HepG2 (cell line): ENCODE data around the gene LAMTOR2. TPM values are rescaled to one million over a fixed set of nuclear protein-coding genes. Genes with fewer than 3 reads are reported as not detected.
A peak's percentile ranks its signal among the peaks of the same experiment; 100 is the strongest.

ENCODE experiments used
- CHD4 ChIP-seq: fragments of 200-600 bp; sonication (generic); IDR thresholded peaks from 2 replicates; pipeline ENCODE4 v1.7.0; 2017; ENCODE audit warnings: mild to moderate bottlenecking, low read length, borderline replicate concordance
- ESRRA ChIP-seq: sonication (generic); formaldehyde crosslinking; IDR thresholded peaks from 2 replicates; pipeline ENCODE4 v1.5.1; 2020; ENCODE audit warnings: mild to moderate bottlenecking, low read depth, missing genetic modification reagents
- FOXA3 ChIP-seq: IDR thresholded peaks from 2 replicates; pipeline ENCODE4 v1.6.1; 2016; ENCODE audit warnings: missing genetic modification reagents, missing compliant biosample characterization
- IRF2 ChIP-seq: IDR thresholded peaks from 2 replicates; pipeline ENCODE4 v1.6.1; 2018; ENCODE audit warnings: missing genetic modification reagents, missing compliant biosample characterization
- MED8 ChIP-seq: sonication (generic); formaldehyde crosslinking; IDR thresholded peaks from 2 replicates; pipeline ENCODE4 v1.8.1; 2023; ENCODE audit warnings: mild to moderate bottlenecking, missing genetic modification reagents; ENCODE audit not compliant: insufficient replicate concordance
- MEIS2 ChIP-seq: sonication (generic); formaldehyde crosslinking; IDR thresholded peaks from 2 replicates; pipeline ENCODE4 v1.9.0; 2021; ENCODE audit warnings: mild to moderate bottlenecking, missing genetic modification reagents
- NFYC ChIP-seq: IDR thresholded peaks from 2 replicates; pipeline ENCODE4 v1.6.1; 2016; ENCODE audit warnings: missing genetic modification reagents, missing compliant biosample characterization
- SMYD3 ChIP-seq: sonication (generic); formaldehyde crosslinking; IDR thresholded peaks from 2 replicates; pipeline ENCODE4 v1.8.1; 2023; ENCODE audit warnings: mild to moderate bottlenecking, missing genetic modification reagents
- SRSF1 ChIP-seq: fragments of 200-400 bp; formaldehyde crosslinking; optimal IDR thresholded peaks from 2 replicates; pipeline ENCODE3; 2017; ENCODE audit warnings: mild to moderate bottlenecking, low read depth, low read length, moderate library complexity
- TEAD3 ChIP-seq: optimal IDR thresholded peaks from 2 replicates; pipeline ENCODE3; 2016; ENCODE audit warnings: borderline replicate concordance
- THAP11 ChIP-seq: IDR thresholded peaks from 2 replicates; pipeline ENCODE4 v1.6.1; 2016; ENCODE audit warnings: missing biosample characterization, missing genetic modification reagents
- U2AF2 ChIP-seq: fragments of 200-400 bp; formaldehyde crosslinking; IDR thresholded peaks from 2 replicates; pipeline ENCODE4 v1.6.1; 2017; ENCODE audit warnings: low read depth, mild to moderate bottlenecking, low read length
- XBP1 ChIP-seq: sonication (generic); formaldehyde crosslinking; IDR thresholded peaks from 2 replicates; pipeline ENCODE4 v1.5.0; 2020; ENCODE audit warnings: missing genetic modification reagents
- ZEB1 ChIP-seq: IDR thresholded peaks from 2 replicates; pipeline ENCODE4 v1.6.1; 2012; ENCODE audit warnings: mild to moderate bottlenecking, low read depth, inconsistent platforms; ENCODE audit not compliant: insufficient replicate concordance
- ZNF136 ChIP-seq: sonication (generic); formaldehyde crosslinking; IDR thresholded peaks from 2 replicates; pipeline ENCODE4 v1.8.1; 2022; ENCODE audit warnings: low read depth, mild to moderate bottlenecking, moderate library complexity, missing genetic modification reagents
- ZNF260 ChIP-seq: sonication (generic); formaldehyde crosslinking; IDR thresholded peaks from 2 replicates; pipeline ENCODE4 v1.4.0; 2020; ENCODE audit warnings: missing genetic modification reagents, low read depth, mild to moderate bottlenecking, borderline replicate concordance
- ZNF354B ChIP-seq: sonication (generic); formaldehyde crosslinking; IDR thresholded peaks from 2 replicates; pipeline ENCODE4 v1.8.0; 2022; ENCODE audit warnings: mild to moderate bottlenecking, missing genetic modification reagents
- ZNF501 ChIP-seq: sonication (generic); formaldehyde crosslinking; IDR thresholded peaks from 2 replicates; pipeline ENCODE4 v1.5.1; 2020; ENCODE audit warnings: mild to moderate bottlenecking, moderate library complexity, missing genetic modification reagents
- ZSCAN9 ChIP-seq: IDR thresholded peaks from 2 replicates; pipeline ENCODE4 v1.6.1; 2016; ENCODE audit warnings: borderline replicate concordance
- polyA plus RNA-seq, 8 experiments: library from polyadenylated mRNA; depleted of rRNA in 3 of 8; stranded (reverse) in 7 of 8; unstranded in 1 of 8; fragments of >200 nt; fragmentation: Illumina TruSeq in 4 of 8; extraction: Trizol in 4 of 8; gene quantifications; 2 replicates each; pipeline versions ENCODE4 v1.2.1 to v1.2.3, GENCODE V29; 2011 to 2016; ENCODE audit warnings: low read depth in 4 of 8, missing spikeins in 1 of 8, mixed read lengths in 1 of 8; ENCODE audit not compliant: insufficient read depth in 1 of 8
- total RNA-seq, 5 experiments: library from RNA; depleted of rRNA; stranded (reverse); fragments of >200 nt; fragmentation: Illumina TruSeq; extraction: Trizol; gene quantifications; 2 replicates each; pipeline ENCODE4 v1.2.3, GENCODE V29; 2016; ENCODE audit warnings: low read depth in 1 of 5
- TF ChIP-seq, protein P1 (sequence below): sonication (generic); formaldehyde crosslinking; IDR thresholded peaks from 2 replicates; pipeline ENCODE4 v1.9.0; 2022; ENCODE audit warnings: missing genetic modification reagents, mild to moderate bottlenecking, borderline replicate concordance
- TF ChIP-seq, protein P2 (sequence below), 2 experiments: sonication (generic) in 1 of 2; formaldehyde crosslinking in 1 of 2; IDR thresholded peaks; 2 replicates each; pipeline versions ENCODE4 v1.4.0 to v1.6.1; 2018 to 2020; ENCODE audit warnings: missing genetic modification reagents in 2 of 2, borderline replicate concordance in 1 of 2, low read depth in 1 of 2, mild to moderate bottlenecking in 1 of 2, missing biosample characterization in 1 of 2
- TF ChIP-seq, protein P3 (sequence below): sonication (generic); formaldehyde crosslinking; conservative IDR thresholded peaks from 2 replicates; pipeline ENCODE4 v1.8.0; 2022; ENCODE audit warnings: missing genetic modification reagents
- TF ChIP-seq, protein P4 (sequence below): sonication (generic); formaldehyde crosslinking; IDR thresholded peaks from 2 replicates; pipeline ENCODE4 v1.4.0; 2020; ENCODE audit warnings: missing genetic modification reagents, low read depth, mild to moderate bottlenecking, borderline replicate concordance
- TF ChIP-seq, protein P5 (sequence below): sonication (generic); formaldehyde crosslinking; IDR thresholded peaks from 2 replicates; pipeline ENCODE4 v1.5.1; 2020; ENCODE audit warnings: missing genetic modification reagents, mild to moderate bottlenecking, borderline replicate concordance

LAMTOR2 gene
- total and polyA plus RNA-seq, 2 of the 13 experiments (the other 11 are each of a cell fraction or from before 2014, with no cell fraction given) = 36.5 to 66.4 TPM

DNA sequence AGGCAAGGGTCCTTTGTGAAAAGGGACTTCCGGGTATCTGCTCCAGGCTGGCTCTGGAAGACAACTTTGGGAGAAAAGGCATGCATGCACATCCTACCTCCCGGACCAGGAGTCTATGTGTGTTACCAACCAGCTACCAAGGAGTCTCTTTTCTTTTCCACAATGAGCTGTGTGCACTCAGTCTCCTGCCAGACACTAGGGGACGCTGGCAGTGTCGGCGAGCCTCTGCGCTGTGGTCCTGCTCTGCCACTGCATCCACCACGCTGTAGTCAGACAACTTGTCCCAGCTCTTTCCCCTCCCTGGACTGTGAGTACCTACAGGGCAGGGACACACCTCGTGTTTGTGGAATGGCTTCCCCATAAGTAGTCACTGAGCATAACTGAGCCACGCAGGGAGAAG lies 28.7 kb upstream of the LAMTOR2 start (continued):
- TF ChIP-seq, protein P1, sequence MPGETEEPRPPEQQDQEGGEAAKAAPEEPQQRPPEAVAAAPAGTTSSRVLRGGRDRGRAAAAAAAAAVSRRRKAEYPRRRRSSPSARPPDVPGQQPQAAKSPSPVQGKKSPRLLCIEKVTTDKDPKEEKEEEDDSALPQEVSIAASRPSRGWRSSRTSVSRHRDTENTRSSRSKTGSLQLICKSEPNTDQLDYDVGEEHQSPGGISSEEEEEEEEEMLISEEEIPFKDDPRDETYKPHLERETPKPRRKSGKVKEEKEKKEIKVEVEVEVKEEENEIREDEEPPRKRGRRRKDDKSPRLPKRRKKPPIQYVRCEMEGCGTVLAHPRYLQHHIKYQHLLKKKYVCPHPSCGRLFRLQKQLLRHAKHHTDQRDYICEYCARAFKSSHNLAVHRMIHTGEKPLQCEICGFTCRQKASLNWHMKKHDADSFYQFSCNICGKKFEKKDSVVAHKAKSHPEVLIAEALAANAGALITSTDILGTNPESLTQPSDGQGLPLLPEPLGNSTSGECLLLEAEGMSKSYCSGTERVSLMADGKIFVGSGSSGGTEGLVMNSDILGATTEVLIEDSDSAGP = 0 out of 2 replicates have a peak, but pooled peaks have one; percentile 21
- TF ChIP-seq THAP11 (peak; percentile 85), IRF2 (CRISPR knock-in tag) (0 out of 2 replicates have a peak, but pooled peaks have one; percentile 38), MED8 (CRISPR knock-in tag) (no peak), ZEB1 (no peak), CHD4 (no peak), ZNF136 (CRISPR knock-in tag) (no peak), ZNF260 (CRISPR knock-in tag) (no peak), FOXA3 (0 out of 2 replicates have a peak, but pooled peaks have one; percentile 17), SRSF1 (no peak), ZNF354B (no peak), SMYD3 (no peak), NFYC (CRISPR knock-in tag) (no peak), U2AF2 (no peak), ZSCAN9 (CRISPR knock-in tag) (no peak), XBP1 (CRISPR knock-in tag) (no peak), TEAD3 (CRISPR knock-in tag) (peak; percentile 76), ESRRA (CRISPR knock-in tag) (no peak), ZNF501 (no peak), MEIS2 (CRISPR knock-in tag) (no peak)
- TF ChIP-seq, protein P2, sequence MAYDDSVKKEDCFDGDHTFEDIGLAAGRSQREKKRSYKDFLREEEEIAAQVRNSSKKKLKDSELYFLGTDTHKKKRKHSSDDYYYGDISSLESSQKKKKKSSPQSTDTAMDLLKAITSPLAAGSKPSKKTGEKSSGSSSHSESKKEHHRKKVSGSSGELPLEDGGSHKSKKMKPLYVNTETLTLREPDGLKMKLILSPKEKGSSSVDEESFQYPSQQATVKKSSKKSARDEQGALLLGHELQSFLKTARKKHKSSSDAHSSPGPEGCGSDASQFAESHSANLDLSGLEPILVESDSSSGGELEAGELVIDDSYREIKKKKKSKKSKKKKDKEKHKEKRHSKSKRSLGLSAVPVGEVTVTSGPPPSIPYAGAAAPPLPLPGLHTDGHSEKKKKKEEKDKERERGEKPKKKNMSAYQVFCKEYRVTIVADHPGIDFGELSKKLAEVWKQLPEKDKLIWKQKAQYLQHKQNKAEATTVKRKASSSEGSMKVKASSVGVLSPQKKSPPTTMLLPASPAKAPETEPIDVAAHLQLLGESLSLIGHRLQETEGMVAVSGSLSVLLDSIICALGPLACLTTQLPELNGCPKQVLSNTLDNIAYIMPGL (CRISPR knock-in tag; IDR thresholded peaks at IDR 0.05; ENCODE audit: borderline replicate concordance in 1 of 2, low read depth in 1 of 2) = peak; percentile 80 to 85
- TF ChIP-seq, protein P3, sequence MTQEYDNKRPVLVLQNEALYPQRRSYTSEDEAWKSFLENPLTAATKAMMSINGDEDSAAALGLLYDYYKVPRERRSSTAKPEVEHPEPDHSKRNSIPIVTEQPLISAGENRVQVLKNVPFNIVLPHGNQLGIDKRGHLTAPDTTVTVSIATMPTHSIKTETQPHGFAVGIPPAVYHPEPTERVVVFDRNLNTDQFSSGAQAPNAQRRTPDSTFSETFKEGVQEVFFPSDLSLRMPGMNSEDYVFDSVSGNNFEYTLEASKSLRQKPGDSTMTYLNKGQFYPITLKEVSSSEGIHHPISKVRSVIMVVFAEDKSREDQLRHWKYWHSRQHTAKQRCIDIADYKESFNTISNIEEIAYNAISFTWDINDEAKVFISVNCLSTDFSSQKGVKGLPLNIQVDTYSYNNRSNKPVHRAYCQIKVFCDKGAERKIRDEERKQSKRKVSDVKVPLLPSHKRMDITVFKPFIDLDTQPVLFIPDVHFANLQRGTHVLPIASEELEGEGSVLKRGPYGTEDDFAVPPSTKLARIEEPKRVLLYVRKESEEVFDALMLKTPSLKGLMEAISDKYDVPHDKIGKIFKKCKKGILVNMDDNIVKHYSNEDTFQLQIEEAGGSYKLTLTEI (CRISPR knock-in tag) = no peak
- TF ChIP-seq, protein P4, sequence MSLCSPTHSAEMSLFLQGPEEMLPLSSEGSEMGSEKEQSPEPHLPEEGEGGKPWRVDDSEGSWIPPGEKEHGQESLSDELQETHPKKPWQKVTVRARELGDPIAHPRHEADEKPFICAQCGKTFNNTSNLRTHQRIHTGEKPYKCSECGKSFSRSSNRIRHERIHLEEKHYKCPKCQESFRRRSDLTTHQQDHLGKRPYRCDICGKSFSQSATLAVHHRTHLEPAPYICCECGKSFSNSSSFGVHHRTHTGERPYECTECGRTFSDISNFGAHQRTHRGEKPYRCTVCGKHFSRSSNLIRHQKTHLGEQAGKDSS (CRISPR knock-in tag) = 0 out of 2 replicates have a peak, but pooled peaks have one; percentile 39
- TF ChIP-seq, protein P5, sequence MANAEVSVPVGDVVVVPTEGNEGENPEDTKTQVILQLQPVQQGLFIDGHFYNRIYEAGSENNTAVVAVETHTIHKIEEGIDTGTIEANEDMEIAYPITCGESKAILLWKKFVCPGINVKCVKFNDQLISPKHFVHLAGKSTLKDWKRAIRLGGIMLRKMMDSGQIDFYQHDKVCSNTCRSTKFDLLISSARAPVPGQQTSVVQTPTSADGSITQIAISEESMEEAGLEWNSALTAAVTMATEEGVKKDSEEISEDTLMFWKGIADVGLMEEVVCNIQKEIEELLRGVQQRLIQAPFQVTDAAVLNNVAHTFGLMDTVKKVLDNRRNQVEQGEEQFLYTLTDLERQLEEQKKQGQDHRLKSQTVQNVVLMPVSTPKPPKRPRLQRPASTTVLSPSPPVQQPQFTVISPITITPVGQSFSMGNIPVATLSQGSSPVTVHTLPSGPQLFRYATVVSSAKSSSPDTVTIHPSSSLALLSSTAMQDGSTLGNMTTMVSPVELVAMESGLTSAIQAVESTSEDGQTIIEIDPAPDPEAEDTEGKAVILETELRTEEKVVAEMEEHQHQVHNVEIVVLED = no peak
